ENCODE data around the gene TGM5. TPM values are rescaled to one million over a fixed set of nuclear protein-coding genes. Genes with fewer than 3 reads are reported as not detected.

The TGM5 gene
- total and polyA plus RNA-seq, 2 experiments from 2014 or later: not detected

DNA sequence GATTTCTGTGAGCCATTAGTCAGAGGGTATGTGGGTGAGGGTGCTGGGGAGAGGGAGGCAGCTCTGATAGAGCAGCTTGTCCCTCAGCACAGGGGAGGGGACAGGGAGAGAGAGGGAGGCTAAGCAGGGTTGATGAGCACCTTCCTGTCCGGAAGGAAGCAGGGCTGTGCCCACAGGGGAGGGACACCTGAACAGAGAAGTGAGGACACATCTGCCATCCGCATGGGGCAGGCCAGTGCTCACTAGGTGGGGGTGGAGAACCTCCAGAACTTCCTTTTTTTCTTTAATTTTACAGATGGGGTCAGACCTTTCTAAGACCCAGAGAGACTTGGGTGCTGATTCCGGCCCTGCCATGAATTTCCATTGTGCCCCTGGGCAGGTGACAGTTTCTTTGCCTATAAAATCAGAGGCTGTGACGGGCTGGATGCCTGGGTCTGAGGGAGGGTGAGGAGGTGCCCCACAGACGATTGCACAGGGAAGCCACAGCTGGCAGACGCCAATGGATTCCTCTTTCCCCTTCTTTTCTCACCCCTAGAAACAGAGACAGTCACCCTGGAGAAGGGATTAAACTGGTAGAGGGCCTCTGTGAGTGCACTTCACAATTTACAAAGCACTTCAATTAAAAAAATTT, 4.1 kb upstream of the TGM5 start:
- Histone ChIP-seq H3K27ac (no peak overlapping the region), H3K9me3 (ENCODE audit: low read depth) (no peaks in the 10 kb centered on the region)

DNA sequence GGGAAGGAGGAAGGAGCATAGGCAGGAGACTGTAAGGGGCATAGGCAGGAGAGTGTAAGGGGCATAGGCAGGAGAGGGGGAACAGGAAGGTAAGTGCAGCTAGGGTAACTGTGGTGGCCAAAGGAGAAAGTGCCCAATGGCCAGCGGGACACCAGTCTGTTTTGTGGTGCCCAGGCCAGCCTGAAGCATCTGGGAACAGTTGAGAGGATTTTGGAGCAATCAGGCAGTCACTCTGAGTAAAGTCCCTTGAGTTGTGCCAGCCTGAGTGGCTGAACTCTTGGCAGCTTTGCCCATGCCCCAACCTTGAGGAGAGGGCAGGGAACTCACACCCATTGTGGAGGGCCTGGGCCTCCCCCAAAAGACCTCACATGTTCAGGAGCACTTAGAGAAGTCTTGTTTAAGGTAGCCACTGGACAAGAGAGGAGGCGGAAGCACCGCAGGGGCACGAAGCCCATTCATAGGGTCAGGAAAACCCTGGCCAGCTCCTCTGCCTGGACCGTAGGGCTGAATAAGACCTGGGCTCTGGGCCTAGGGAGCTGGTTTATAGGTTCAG, 3.5 kb upstream of the TGM5 start:
- no peak for DNase-seq (ENCODE audit: low spot score)

More for the DNA sequence above, 4.1 kb upstream of the TGM5 start:
- H3K79me2 ChIP-seq: no peaks in the 10 kb centered on the region
- H3K4me3 ChIP-seq: no peak overlapping the region
- H3K27me3 ChIP-seq: peaks cover 13% of the 10 kb centered on the region
- H4K20me1 ChIP-seq (ENCODE audit: insufficient read depth, poor library complexity, severe bottlenecking): no peaks in the 10 kb centered on the region
- TF ChIP-seq EZH2 (IDR thresholded peaks at IDR 0.05; ENCODE audit: borderline replicate concordance): no peak
- TF ChIP-seq, protein P1, sequence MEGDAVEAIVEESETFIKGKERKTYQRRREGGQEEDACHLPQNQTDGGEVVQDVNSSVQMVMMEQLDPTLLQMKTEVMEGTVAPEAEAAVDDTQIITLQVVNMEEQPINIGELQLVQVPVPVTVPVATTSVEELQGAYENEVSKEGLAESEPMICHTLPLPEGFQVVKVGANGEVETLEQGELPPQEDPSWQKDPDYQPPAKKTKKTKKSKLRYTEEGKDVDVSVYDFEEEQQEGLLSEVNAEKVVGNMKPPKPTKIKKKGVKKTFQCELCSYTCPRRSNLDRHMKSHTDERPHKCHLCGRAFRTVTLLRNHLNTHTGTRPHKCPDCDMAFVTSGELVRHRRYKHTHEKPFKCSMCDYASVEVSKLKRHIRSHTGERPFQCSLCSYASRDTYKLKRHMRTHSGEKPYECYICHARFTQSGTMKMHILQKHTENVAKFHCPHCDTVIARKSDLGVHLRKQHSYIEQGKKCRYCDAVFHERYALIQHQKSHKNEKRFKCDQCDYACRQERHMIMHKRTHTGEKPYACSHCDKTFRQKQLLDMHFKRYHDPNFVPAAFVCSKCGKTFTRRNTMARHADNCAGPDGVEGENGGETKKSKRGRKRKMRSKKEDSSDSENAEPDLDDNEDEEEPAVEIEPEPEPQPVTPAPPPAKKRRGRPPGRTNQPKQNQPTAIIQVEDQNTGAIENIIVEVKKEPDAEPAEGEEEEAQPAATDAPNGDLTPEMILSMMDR (IDR thresholded peaks at IDR 0.05; ENCODE audit: poor library complexity): no peak
- TF ChIP-seq EZH2phosphoT487 (IDR thresholded peaks at IDR 0.05; ENCODE audit: low read depth, severe bottlenecking, unreplicated experiment): no peak
- no peak overlapping the region for H3K4me2 ChIP-seq
- no peaks in the 10 kb centered on the region for H3K9me2 ChIP-seq (replicated peaks; ENCODE audit: insufficient read depth)
- 80% methylated on average over 6 of the region's 6 CpGs for WGBS (ENCODE audit: low lambda C conversion rate, missing lambda C conversion rate)
- no peak overlapping the region for H2AFZ ChIP-seq
- no peaks in the 10 kb centered on the region for H3K36me3 ChIP-seq (replicated peaks; ENCODE audit: insufficient read depth, low read depth)
- DNase-seq (ENCODE audit: low spot score): no peak
- no peaks in the 10 kb centered on the region for H3K4me1 ChIP-seq (ENCODE audit: insufficient read depth)

GRCh38 chr15:43268111-43269105, 1.7 kb upstream of the TGM5 start:
- 65% methylated on average over 11 of the region's 11 CpGs for WGBS (ENCODE audit: low lambda C conversion rate, missing lambda C conversion rate)
- Histone ChIP-seq H3K36me3 (replicated peaks; ENCODE audit: insufficient read depth, low read depth) (no peaks in the 10 kb centered on the region), H3K4me2 (no peak overlapping the region), H3K79me2 (no peaks in the 10 kb centered on the region), H3K4me3 (no peak overlapping the region), H3K9me2 (replicated peaks; ENCODE audit: insufficient read depth) (no peaks in the 10 kb centered on the region), H2AFZ (no peak overlapping the region), H3K9me3 (ENCODE audit: low read depth) (no peaks in the 10 kb centered on the region), H3K27me3 (peaks cover 23% of the 10 kb centered on the region), H4K20me1 (ENCODE audit: insufficient read depth, poor library complexity, severe bottlenecking) (no peaks in the 10 kb centered on the region), H3K27ac (no peak overlapping the region), H3K4me1 (ENCODE audit: insufficient read depth) (no peaks in the 10 kb centered on the region)
- DNase-seq (ENCODE audit: low spot score): no peak
- TF ChIP-seq EZH2 (IDR thresholded peaks at IDR 0.05; ENCODE audit: borderline replicate concordance) (no peak), EZH2phosphoT487 (IDR thresholded peaks at IDR 0.05; ENCODE audit: low read depth, severe bottlenecking, unreplicated experiment) (no peak)
- TF ChIP-seq, protein P1 (IDR thresholded peaks at IDR 0.05; ENCODE audit: poor library complexity): no peak

More for the DNA sequence above, 3.5 kb upstream of the TGM5 start:
- H3K9me3 ChIP-seq (ENCODE audit: low read depth): no peaks in the 10 kb centered on the region
- no peaks in the 10 kb centered on the region for H3K79me2 ChIP-seq
- H3K36me3 ChIP-seq (replicated peaks; ENCODE audit: insufficient read depth, low read depth): no peaks in the 10 kb centered on the region
- 90% methylated on average over 5 of the region's 5 CpGs for WGBS (ENCODE audit: low lambda C conversion rate, missing lambda C conversion rate)
- peaks cover 13% of the 10 kb centered on the region for H3K27me3 ChIP-seq
- no peaks in the 10 kb centered on the region for H3K4me1 ChIP-seq (ENCODE audit: insufficient read depth)
- H4K20me1 ChIP-seq (ENCODE audit: insufficient read depth, poor library complexity, severe bottlenecking): no peaks in the 10 kb centered on the region
- H3K4me3 ChIP-seq: no peak overlapping the region
- no peak overlapping the region for H3K27ac ChIP-seq
- H3K9me2 ChIP-seq (replicated peaks; ENCODE audit: insufficient read depth): no peaks in the 10 kb centered on the region
- no peak overlapping the region for H2AFZ ChIP-seq
- no peak overlapping the region for H3K4me2 ChIP-seq
- TF ChIP-seq, protein P1 (IDR thresholded peaks at IDR 0.05; ENCODE audit: poor library complexity): no peak
- no peak for TF ChIP-seq EZH2 (IDR thresholded peaks at IDR 0.05; ENCODE audit: borderline replicate concordance)
- TF ChIP-seq EZH2phosphoT487 (IDR thresholded peaks at IDR 0.05; ENCODE audit: low read depth, severe bottlenecking, unreplicated experiment): no peak

All from hepatocyte (in vitro differentiated cells).